SK-N-SH treated with all-trans-retinoic acid at 6 μM for 48 hours (cell line): ENCODE measurements around the gene KIRREL3.

ENCODE experiments used
- ATAC-seq: fragments of 200-7000 bp; cut with Tn5 transposase; 3 replicates; pipeline ENCODE4 v1.9.1; 2020; ENCODE audit warnings: mild to moderate bottlenecking, moderate library complexity
- ARNTL ChIP-seq: fragments of 450-650 bp; formaldehyde crosslinking; IDR thresholded peaks from 2 replicates; pipeline ENCODE4 v1.5.0; 2020; ENCODE audit warnings: low read depth, mild to moderate bottlenecking, moderate library complexity, borderline replicate concordance
- BACH2 ChIP-seq: fragments of 250-450 bp; sonication (Bioruptor Pico); IDR thresholded peaks from 2 replicates; pipeline ENCODE4 v1.9.0; 2021; ENCODE audit warnings: mild to moderate bottlenecking, borderline replicate concordance
- CSDC2 ChIP-seq: fragments of 250-450 bp; sonication (Bioruptor Pico); IDR thresholded peaks from 2 replicates; pipeline ENCODE4 v1.5.0; 2020; ENCODE audit warnings: mild to moderate bottlenecking, moderate library complexity
- ESRRG ChIP-seq: fragments of 250-450 bp; sonication (Bioruptor Pico); IDR thresholded peaks from 2 replicates; pipeline ENCODE4 v1.6.1; 2021; ENCODE audit warnings: mild to moderate bottlenecking
- GLIS3 ChIP-seq: fragments of 250-450 bp; sonication (Bioruptor Pico); IDR thresholded peaks from 2 replicates; pipeline ENCODE4 v1.5.0; 2020; ENCODE audit warnings: mild to moderate bottlenecking, moderate library complexity
- ISL1 ChIP-seq: fragments of 250-450 bp; sonication (Bioruptor Pico); IDR thresholded peaks from 2 replicates; pipeline ENCODE4 v2.1.2; 2022; ENCODE audit warnings: mild to moderate bottlenecking, moderate library complexity
- OSR1 ChIP-seq: fragments of 250-450 bp; sonication (Bioruptor Pico); IDR thresholded peaks from 2 replicates; pipeline ENCODE4 v1.8.0; 2022; ENCODE audit warnings: moderate library complexity, mild to moderate bottlenecking, inconsistent platforms
- PATZ1 ChIP-seq: fragments of 250-450 bp; sonication (Bioruptor Pico); IDR thresholded peaks from 2 replicates; pipeline ENCODE4 v1.8.0; 2020; ENCODE audit warnings: mild to moderate bottlenecking, moderate library complexity, borderline replicate concordance
- PPARA ChIP-seq: fragments of 250-450 bp; sonication (Bioruptor Pico); IDR thresholded peaks from 2 replicates; pipeline ENCODE4 v1.5.0; 2020; ENCODE audit warnings: mild to moderate bottlenecking, borderline replicate concordance
- RARB ChIP-seq: fragments of 250-450 bp; sonication (Bioruptor Pico); IDR thresholded peaks from 2 replicates; pipeline ENCODE4 v1.8.0; 2021; ENCODE audit warnings: mild to moderate bottlenecking, moderate library complexity
- SNAI2 ChIP-seq: fragments of 250-450 bp; sonication (Bioruptor Pico); IDR thresholded peaks from 2 replicates; pipeline ENCODE4 v1.5.0; 2020; ENCODE audit warnings: mild to moderate bottlenecking, moderate library complexity
- TOX ChIP-seq: fragments of 250-450 bp; sonication (Bioruptor Pico); IDR thresholded peaks from 2 replicates; pipeline ENCODE4 v1.8.0; 2021; ENCODE audit warnings: mild to moderate bottlenecking, moderate library complexity, borderline replicate concordance
- ZC3H10 ChIP-seq: fragments of 250-450 bp; sonication (Bioruptor Pico); IDR thresholded peaks from 2 replicates; pipeline ENCODE4 v1.5.1; 2021; ENCODE audit warnings: mild to moderate bottlenecking, moderate library complexity
- ZNF565 ChIP-seq: fragments of 450-650 bp; formaldehyde crosslinking; conservative IDR thresholded peaks from 2 replicates; pipeline ENCODE4 v1.5.0; 2020; ENCODE audit warnings: low read depth, mild to moderate bottlenecking, moderate library complexity
- ZNF70 ChIP-seq: fragments of 450-650 bp; formaldehyde crosslinking; IDR thresholded peaks from 2 replicates; pipeline ENCODE4 v1.5.0; 2020; ENCODE audit warnings: mild to moderate bottlenecking, moderate library complexity
- ZNF8 ChIP-seq: fragments of 450-650 bp; formaldehyde crosslinking; IDR thresholded peaks from 2 replicates; pipeline ENCODE4 v1.5.0; 2020; ENCODE audit warnings: mild to moderate bottlenecking, moderate library complexity
- TF ChIP-seq, protein P1 (sequence below): fragments of 250-450 bp; sonication (Bioruptor Pico); IDR thresholded peaks from 2 replicates; pipeline ENCODE4 v1.8.0; 2021; ENCODE audit warnings: low read depth, mild to moderate bottlenecking, moderate library complexity, borderline replicate concordance
- TF ChIP-seq, protein P2 (sequence below): fragments of 250-450 bp; sonication (Bioruptor Pico); IDR thresholded peaks from 2 replicates; pipeline ENCODE4 v1.5.0; 2020; ENCODE audit warnings: mild to moderate bottlenecking, moderate library complexity
- TF ChIP-seq, protein P3 (sequence below): fragments of 250-450 bp; sonication (Bioruptor Pico); IDR thresholded peaks from 2 replicates; pipeline ENCODE4 v1.5.1; 2021; ENCODE audit warnings: mild to moderate bottlenecking, moderate library complexity

Gene KIRREL3

GRCh38 chr11:126647735-126648134, 352.8 kb downstream of the KIRREL3 start:
- ATAC-seq: peak; percentile 96
- no peak for TF ChIP-seq BACH2 (CRISPR knock-in tag)
- no peak for TF ChIP-seq ISL1 (CRISPR knock-in tag)
- TF ChIP-seq OSR1 (CRISPR knock-in tag): no peak
- TF ChIP-seq ESRRG (CRISPR knock-in tag): no peak
- TF ChIP-seq RARB (CRISPR knock-in tag): no peak
- no peak for TF ChIP-seq ZNF8 (CRISPR knock-in tag)
- no peak for TF ChIP-seq CSDC2 (CRISPR knock-in tag)
- TF ChIP-seq ZNF565: no peak
- TF ChIP-seq PPARA (CRISPR knock-in tag): no peak
- TF ChIP-seq, protein P1, sequence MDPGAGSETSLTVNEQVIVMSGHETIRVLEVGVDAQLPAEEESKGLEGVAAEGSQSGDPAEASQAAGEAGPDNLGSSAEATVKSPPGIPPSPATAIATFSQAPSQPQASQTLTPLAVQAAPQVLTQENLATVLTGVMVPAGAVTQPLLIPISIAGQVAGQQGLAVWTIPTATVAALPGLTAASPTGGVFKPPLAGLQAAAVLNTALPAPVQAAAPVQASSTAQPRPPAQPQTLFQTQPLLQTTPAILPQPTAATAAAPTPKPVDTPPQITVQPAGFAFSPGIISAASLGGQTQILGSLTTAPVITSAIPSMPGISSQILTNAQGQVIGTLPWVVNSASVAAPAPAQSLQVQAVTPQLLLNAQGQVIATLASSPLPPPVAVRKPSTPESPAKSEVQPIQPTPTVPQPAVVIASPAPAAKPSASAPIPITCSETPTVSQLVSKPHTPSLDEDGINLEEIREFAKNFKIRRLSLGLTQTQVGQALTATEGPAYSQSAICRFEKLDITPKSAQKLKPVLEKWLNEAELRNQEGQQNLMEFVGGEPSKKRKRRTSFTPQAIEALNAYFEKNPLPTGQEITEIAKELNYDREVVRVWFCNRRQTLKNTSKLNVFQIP: no peak
- no peak for TF ChIP-seq ZNF70 (CRISPR knock-in tag)
- no peak for TF ChIP-seq SNAI2
- TF ChIP-seq, protein P2, sequence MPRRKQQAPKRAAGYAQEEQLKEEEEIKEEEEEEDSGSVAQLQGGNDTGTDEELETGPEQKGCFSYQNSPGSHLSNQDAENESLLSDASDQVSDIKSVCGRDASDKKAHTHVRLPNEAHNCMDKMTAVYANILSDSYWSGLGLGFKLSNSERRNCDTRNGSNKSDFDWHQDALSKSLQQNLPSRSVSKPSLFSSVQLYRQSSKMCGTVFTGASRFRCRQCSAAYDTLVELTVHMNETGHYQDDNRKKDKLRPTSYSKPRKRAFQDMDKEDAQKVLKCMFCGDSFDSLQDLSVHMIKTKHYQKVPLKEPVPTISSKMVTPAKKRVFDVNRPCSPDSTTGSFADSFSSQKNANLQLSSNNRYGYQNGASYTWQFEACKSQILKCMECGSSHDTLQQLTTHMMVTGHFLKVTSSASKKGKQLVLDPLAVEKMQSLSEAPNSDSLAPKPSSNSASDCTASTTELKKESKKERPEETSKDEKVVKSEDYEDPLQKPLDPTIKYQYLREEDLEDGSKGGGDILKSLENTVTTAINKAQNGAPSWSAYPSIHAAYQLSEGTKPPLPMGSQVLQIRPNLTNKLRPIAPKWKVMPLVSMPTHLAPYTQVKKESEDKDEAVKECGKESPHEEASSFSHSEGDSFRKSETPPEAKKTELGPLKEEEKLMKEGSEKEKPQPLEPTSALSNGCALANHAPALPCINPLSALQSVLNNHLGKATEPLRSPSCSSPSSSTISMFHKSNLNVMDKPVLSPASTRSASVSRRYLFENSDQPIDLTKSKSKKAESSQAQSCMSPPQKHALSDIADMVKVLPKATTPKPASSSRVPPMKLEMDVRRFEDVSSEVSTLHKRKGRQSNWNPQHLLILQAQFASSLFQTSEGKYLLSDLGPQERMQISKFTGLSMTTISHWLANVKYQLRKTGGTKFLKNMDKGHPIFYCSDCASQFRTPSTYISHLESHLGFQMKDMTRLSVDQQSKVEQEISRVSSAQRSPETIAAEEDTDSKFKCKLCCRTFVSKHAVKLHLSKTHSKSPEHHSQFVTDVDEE (CRISPR knock-in tag): no peak
- no peak for TF ChIP-seq TOX (CRISPR knock-in tag)
- TF ChIP-seq PATZ1: no peak
- no peak for TF ChIP-seq GLIS3 (CRISPR knock-in tag)
- TF ChIP-seq, protein P3, sequence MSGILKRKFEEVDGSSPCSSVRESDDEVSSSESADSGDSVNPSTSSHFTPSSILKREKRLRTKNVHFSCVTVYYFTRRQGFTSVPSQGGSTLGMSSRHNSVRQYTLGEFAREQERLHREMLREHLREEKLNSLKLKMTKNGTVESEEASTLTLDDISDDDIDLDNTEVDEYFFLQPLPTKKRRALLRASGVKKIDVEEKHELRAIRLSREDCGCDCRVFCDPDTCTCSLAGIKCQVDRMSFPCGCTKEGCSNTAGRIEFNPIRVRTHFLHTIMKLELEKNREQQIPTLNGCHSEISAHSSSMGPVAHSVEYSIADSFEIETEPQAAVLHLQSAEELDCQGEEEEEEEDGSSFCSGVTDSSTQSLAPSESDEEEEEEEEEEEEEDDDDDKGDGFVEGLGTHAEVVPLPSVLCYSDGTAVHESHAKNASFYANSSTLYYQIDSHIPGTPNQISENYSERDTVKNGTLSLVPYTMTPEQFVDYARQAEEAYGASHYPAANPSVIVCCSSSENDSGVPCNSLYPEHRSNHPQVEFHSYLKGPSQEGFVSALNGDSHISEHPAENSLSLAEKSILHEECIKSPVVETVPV (CRISPR knock-in tag): no peak
- TF ChIP-seq ZC3H10 (CRISPR knock-in tag): no peak
- TF ChIP-seq ARNTL: no peak

GRCh38 chr11:126646701-126647557, 353.6 kb downstream of the KIRREL3 start:
- TF ChIP-seq, protein P3 (CRISPR knock-in tag): no peak
- TF ChIP-seq OSR1 (CRISPR knock-in tag): no peak
- no peak for TF ChIP-seq SNAI2
- TF ChIP-seq, protein P2 (CRISPR knock-in tag): no peak
- no peak for TF ChIP-seq ISL1 (CRISPR knock-in tag)
- TF ChIP-seq, protein P1: no peak
- TF ChIP-seq ARNTL: no peak
- ATAC-seq: peak; percentile 28
